ENCODE results near the gene SPRN. TPM values are rescaled to one million over a fixed set of nuclear protein-coding genes. Genes with fewer than 3 reads are reported as not detected.

The SPRN gene
- total RNA-seq, 1 donor from 2014 or later, result not detected

DNA sequence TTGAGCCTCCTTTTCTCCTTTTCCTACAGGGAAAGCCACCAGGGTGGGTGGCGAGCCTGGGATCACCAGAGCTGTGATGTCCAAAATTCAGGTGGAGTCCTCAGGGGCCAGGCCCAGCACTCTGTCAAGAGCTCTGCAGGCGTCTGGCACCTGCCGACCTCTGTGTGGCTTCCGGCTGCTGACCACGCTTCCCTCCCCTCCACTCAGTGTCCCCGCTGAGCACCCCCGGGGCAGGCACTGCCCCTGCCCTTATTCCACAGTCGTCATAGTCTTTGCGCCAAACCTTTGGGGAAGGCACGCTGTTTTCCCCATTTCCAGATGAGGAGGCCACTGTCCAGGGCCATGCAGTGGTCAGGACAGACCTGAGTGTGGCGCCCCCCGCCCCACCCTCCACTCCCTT, 22.9 kb downstream of the SPRN start:
- Mint-ChIP-seq H3K36me3 (ENCODE audit: low read depth) (peaks cover 84% of the 10 kb centered on the region), H3K4me3 (ENCODE audit: low read depth) (no peak overlapping the region), H3K27ac (no peak overlapping the region), H3K9me3 (no peaks in the 10 kb centered on the region), H3K4me1 (ENCODE audit: low read depth) (peaks cover 31% of the 10 kb centered on the region), H3K27me3 (ENCODE audit: low read depth) (no peaks in the 10 kb centered on the region)
- DNase-seq (ENCODE audit: low spot score), result peak; percentile 7
- intact Hi-C loops (cut with micrococcal nuclease), result no loop called here

DNA sequence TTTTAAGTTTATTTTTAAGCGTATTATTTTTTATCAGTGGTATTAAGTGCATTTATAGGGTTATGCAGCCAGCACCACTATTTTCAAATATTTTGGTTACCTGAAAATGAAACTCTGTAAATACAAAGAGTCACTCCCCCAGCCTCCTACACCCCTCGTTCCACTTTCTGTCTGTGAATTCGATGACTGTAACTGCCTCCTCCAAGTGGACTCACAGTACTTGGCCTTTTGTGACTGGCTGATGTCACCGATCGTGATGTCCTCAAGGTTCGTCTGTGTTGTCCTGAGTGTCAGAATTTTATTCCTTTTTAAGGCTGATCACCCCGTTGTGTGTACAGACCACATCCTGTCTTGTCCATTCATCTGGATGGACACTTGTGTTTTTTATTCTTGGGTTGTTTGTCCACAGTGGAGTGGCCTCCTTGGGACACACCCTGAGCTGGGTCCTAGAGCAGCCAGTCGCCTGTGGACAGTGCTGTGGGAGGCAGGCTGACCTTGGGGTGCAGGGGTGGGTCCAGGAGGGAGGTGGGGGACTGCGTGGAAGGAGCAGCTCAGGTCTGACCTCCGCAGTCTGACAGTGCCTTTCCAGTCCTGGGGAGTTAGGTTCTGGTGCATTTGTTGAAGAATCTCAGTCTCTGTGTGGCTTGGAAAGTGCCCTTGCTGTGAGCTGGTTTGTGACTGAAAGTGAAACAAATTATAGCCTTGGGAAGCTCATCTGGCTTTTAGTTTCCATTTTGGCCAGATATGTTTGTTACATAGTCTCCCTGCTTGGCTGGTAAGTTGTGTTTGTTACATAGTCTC, 23.6 kb downstream of the SPRN start:
- no peak overlapping the region for H3K4me3 Mint-ChIP-seq (ENCODE audit: low read depth)
- peaks cover 27% of the 10 kb centered on the region for H3K4me1 Mint-ChIP-seq (ENCODE audit: low read depth)
- intact Hi-C loops (cut with micrococcal nuclease), result no loop called here
- H3K27me3 Mint-ChIP-seq (ENCODE audit: low read depth), result no peaks in the 10 kb centered on the region
- no peaks in the 10 kb centered on the region for H3K9me3 Mint-ChIP-seq
- DNase-seq (ENCODE audit: low spot score), result peak; percentile 14
- peak overlapping the region; percentile 71 for H3K27ac Mint-ChIP-seq
- H3K36me3 Mint-ChIP-seq (ENCODE audit: low read depth), result peaks cover 79% of the 10 kb centered on the region

GRCh38 chr10:133399123-133399601, 25.3 kb downstream of the SPRN start:
- intact Hi-C loops (cut with micrococcal nuclease), result no loop called here
- no peaks in the 10 kb centered on the region for H3K27me3 Mint-ChIP-seq (ENCODE audit: low read depth)
- no peak overlapping the region for H3K4me3 Mint-ChIP-seq (ENCODE audit: low read depth)
- H3K4me1 Mint-ChIP-seq (ENCODE audit: low read depth), result peaks cover 22% of the 10 kb centered on the region
- H3K9me3 Mint-ChIP-seq, result no peaks in the 10 kb centered on the region
- peaks cover 75% of the 10 kb centered on the region for H3K36me3 Mint-ChIP-seq (ENCODE audit: low read depth)
- H3K27ac Mint-ChIP-seq, result no peak overlapping the region
- peak; percentile 7 for DNase-seq (ENCODE audit: low spot score)

GRCh38 chr10:133397938-133398337, 26.5 kb downstream of the SPRN start:
- Mint-ChIP-seq H3K4me3 (ENCODE audit: low read depth) (no peak overlapping the region), H3K27me3 (ENCODE audit: low read depth) (no peaks in the 10 kb centered on the region), H3K9me3 (no peaks in the 10 kb centered on the region), H3K36me3 (ENCODE audit: low read depth) (peaks cover 65% of the 10 kb centered on the region), H3K27ac (no peak overlapping the region), H3K4me1 (ENCODE audit: low read depth) (peaks cover 24% of the 10 kb centered on the region)
- DNase-seq (ENCODE audit: low spot score), result no peak
- intact Hi-C loops (cut with micrococcal nuclease), result no loop called here

GRCh38 chr10:133396035-133396624, 28.3 kb downstream of the SPRN start:
- Mint-ChIP-seq H3K36me3 (ENCODE audit: low read depth) (peaks cover 55% of the 10 kb centered on the region), H3K4me3 (ENCODE audit: low read depth) (no peak overlapping the region), H3K27ac (peak overlapping the region; percentile 52), H3K27me3 (ENCODE audit: low read depth) (no peaks in the 10 kb centered on the region), H3K9me3 (no peaks in the 10 kb centered on the region), H3K4me1 (ENCODE audit: low read depth) (peaks cover 27% of the 10 kb centered on the region)
- DNase-seq (ENCODE audit: low spot score), result peak; percentile 8
- intact Hi-C loops (cut with micrococcal nuclease), result no loop called here

GRCh38 chr10:133394801-133395221, 29.6 kb downstream of the SPRN start:
- intact Hi-C loops (cut with micrococcal nuclease), result loop anchor here (1.0 to 5.0 kb wide), 2 partner anchors 38 to 68 kb away; no protein-coding TSS in a partner anchor
- H3K27me3 Mint-ChIP-seq (ENCODE audit: low read depth), result no peaks in the 10 kb centered on the region
- no peak for DNase-seq (ENCODE audit: low spot score)
- peak overlapping the region; percentile 96 for H3K4me3 Mint-ChIP-seq (ENCODE audit: low read depth)
- peak overlapping the region; percentile 96 for H3K27ac Mint-ChIP-seq
- H3K4me1 Mint-ChIP-seq (ENCODE audit: low read depth), result peaks cover 33% of the 10 kb centered on the region
- no peaks in the 10 kb centered on the region for H3K9me3 Mint-ChIP-seq
- peaks cover 49% of the 10 kb centered on the region for H3K36me3 Mint-ChIP-seq (ENCODE audit: low read depth)

DNA sequence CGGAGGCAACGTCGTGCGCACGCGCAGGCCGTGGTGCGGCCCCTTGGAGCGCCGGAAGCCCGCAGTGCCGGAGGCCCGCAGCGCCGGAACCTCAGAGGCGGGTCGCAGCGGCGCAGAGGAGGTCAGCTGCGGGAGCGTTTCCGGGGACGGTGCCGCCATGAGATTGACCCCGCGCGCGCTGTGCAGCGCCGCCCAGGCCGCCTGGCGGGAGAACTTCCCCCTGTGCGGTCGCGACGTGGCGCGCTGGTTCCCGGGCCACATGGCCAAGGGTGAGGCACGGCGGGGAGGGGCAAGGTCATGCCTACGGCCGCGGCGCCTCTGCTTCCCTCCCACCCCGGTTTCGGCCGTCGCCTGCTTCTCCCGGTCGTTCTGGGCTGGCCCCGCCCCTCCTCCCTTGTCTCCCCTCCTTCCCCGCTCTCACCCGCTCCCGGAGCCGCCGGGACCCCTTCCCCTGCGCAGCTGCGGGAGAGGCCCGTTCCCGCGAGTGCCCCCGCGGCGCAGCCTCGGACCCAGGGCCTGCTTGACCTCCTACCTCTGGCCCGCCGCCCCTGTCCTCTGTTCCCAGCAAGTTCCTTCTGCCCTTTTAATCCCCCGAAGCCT, 30.3 kb downstream of the SPRN start, which contains the start of gene MTG1:
MTG1 (plus strand) TSS at position 94 of the 600 bp plus-strand sequence; CDS start at position 158, 64 bp downstream.
- peaks cover 43% of the 10 kb centered on the region for H3K36me3 Mint-ChIP-seq (ENCODE audit: low read depth)
- no peaks in the 10 kb centered on the region for H3K9me3 Mint-ChIP-seq
- H3K4me1 Mint-ChIP-seq (ENCODE audit: low read depth), result peaks cover 34% of the 10 kb centered on the region
- peak within 1 kb of the TSS; percentile 96 for H3K4me3 Mint-ChIP-seq (ENCODE audit: low read depth)
- H3K27me3 Mint-ChIP-seq (ENCODE audit: low read depth), result no peaks in the 10 kb centered on the region
- DNase-seq (ENCODE audit: low spot score), result peak; percentile 93
- intact Hi-C loops (cut with micrococcal nuclease), result loop anchor here (1.0 to 5.0 kb wide), 2 partner anchors 37 to 67 kb away; no protein-coding TSS in a partner anchor
- H3K27ac Mint-ChIP-seq, result peak within 1 kb of the TSS; percentile 96

- Mint-ChIP-seq H3K27me3 (ENCODE audit: low read depth) (no peaks in the 10 kb centered on the region), H3K9me3 (no peaks in the 10 kb centered on the region), H3K27ac (peak overlapping the region; percentile 74), H3K36me3 (ENCODE audit: low read depth) (peaks cover 37% of the 10 kb centered on the region), H3K4me3 (ENCODE audit: low read depth) (peak overlapping the region; percentile 63), H3K4me1 (ENCODE audit: low read depth) (peaks cover 40% of the 10 kb centered on the region)
- peak; percentile 8 for DNase-seq (ENCODE audit: low spot score)
- intact Hi-C loops (cut with micrococcal nuclease), result loop anchor here (1.0 to 5.0 kb wide), 2 partner anchors 36 to 66 kb away; no protein-coding TSS in a partner anchor
Observed at GRCh38 chr10:133393401-133394063, 30.9 kb downstream of the SPRN start.

DNA sequence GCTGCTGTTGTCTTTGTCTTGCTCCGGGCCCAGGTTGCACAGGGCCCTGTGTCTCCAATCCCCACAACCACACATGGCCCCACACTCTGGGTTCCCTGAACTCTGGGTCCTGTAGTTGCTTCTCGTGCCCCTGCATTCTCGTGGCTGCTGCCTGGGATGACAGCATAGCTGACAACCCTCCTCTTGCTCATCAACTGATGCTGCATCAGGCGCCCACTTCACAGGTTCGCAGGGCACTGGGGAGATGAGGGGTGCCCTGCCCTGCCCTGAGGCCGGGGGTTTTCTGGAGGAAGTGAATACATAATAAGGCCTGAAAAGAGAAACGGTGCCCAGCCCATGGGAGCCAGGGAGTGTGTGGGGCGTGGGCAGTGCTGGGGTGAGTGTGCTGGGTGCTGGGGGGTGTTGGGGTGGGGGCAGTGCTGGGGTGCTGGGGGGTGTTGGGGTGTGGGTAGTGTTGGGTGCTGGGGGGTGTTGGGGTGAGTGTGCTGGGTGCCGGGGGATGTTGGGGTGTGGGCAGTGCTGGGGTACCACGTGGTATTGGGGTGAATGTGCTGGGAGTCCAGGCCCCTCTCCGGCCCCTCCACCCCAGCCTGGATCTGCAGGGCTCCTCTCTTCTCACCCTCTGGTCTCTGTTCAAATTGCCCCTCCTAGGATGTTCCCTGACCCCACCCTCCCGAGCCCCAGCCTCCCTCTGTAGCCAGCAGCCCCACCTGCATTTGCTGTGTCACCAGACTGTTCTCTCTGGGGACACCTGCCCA, 32.5 kb downstream of the SPRN start:
- H3K27ac Mint-ChIP-seq, result peak overlapping the region; percentile 95
- no peaks in the 10 kb centered on the region for H3K9me3 Mint-ChIP-seq
- intact Hi-C loops (cut with micrococcal nuclease), result loop anchor here (5.0 kb wide), 1 partner anchor 65 kb away; no protein-coding TSS in a partner anchor
- peak overlapping the region; percentile 2 for H3K4me3 Mint-ChIP-seq (ENCODE audit: low read depth)
- peaks cover 24% of the 10 kb centered on the region for H3K36me3 Mint-ChIP-seq (ENCODE audit: low read depth)
- peaks cover 46% of the 10 kb centered on the region for H3K4me1 Mint-ChIP-seq (ENCODE audit: low read depth)
- H3K27me3 Mint-ChIP-seq (ENCODE audit: low read depth), result no peaks in the 10 kb centered on the region
- DNase-seq (ENCODE audit: low spot score), result peak; percentile 8

GRCh38 chr10:133391249-133391635, 33.2 kb downstream of the SPRN start:
- Mint-ChIP-seq H3K27ac (peak overlapping the region; percentile 95), H3K4me1 (ENCODE audit: low read depth) (peaks cover 46% of the 10 kb centered on the region), H3K4me3 (ENCODE audit: low read depth) (peak overlapping the region; percentile 2), H3K27me3 (ENCODE audit: low read depth) (no peaks in the 10 kb centered on the region), H3K9me3 (no peaks in the 10 kb centered on the region), H3K36me3 (ENCODE audit: low read depth) (peaks cover 21% of the 10 kb centered on the region)
- intact Hi-C loops (cut with micrococcal nuclease), result loop anchor here (5.0 kb wide), 1 partner anchor 64 kb away; no protein-coding TSS in a partner anchor
- no peak for DNase-seq (ENCODE audit: low spot score)

GRCh38 chr10:133390597-133391248, 33.7 kb downstream of the SPRN start:
- no peak for DNase-seq (ENCODE audit: low spot score)
- H3K4me1 Mint-ChIP-seq (ENCODE audit: low read depth), result peaks cover 44% of the 10 kb centered on the region
- peak overlapping the region; percentile 95 for H3K27ac Mint-ChIP-seq
- intact Hi-C loops (cut with micrococcal nuclease), result loop anchor here (1.0 to 5.0 kb wide), 2 partner anchors 12 to 63 kb away; no protein-coding TSS in a partner anchor
- no peaks in the 10 kb centered on the region for H3K9me3 Mint-ChIP-seq
- peaks cover 21% of the 10 kb centered on the region for H3K36me3 Mint-ChIP-seq (ENCODE audit: low read depth)
- peak overlapping the region; percentile 62 for H3K4me3 Mint-ChIP-seq (ENCODE audit: low read depth)
- no peaks in the 10 kb centered on the region for H3K27me3 Mint-ChIP-seq (ENCODE audit: low read depth)
